HEK293 (cell line): ENCODE results near the gene KCNJ6.

Source experiments
- KLF10 ChIP-seq: fragments of 450-650 bp; IDR thresholded peaks from 2 replicates; pipeline ENCODE4 v1.5.1; 2018; ENCODE audit warnings: missing biosample characterization, mild to moderate bottlenecking, missing genetic modification characterization
- KLF16 ChIP-seq: fragments of 450-650 bp; formaldehyde crosslinking; IDR thresholded peaks from 2 replicates; pipeline ENCODE4 v1.5.1; 2017; ENCODE audit warnings: missing biosample characterization, missing genetic modification characterization
- OSR2 ChIP-seq: fragments of 450-650 bp; formaldehyde crosslinking; IDR thresholded peaks from 2 replicates; pipeline ENCODE4 v1.5.1; 2016; ENCODE audit warnings: missing biosample characterization, missing genetic modification characterization
- REPIN1 ChIP-seq: fragments of 450-650 bp; formaldehyde crosslinking; IDR thresholded peaks from 2 replicates; pipeline ENCODE4 v1.5.1; 2017; ENCODE audit warnings: missing biosample characterization, missing genetic modification characterization, low read depth
- SALL2 ChIP-seq: fragments of 450-650 bp; formaldehyde crosslinking; IDR thresholded peaks from 2 replicates; pipeline ENCODE4 v1.5.0; 2017; ENCODE audit warnings: missing biosample characterization, mild to moderate bottlenecking, missing genetic modification characterization, borderline replicate concordance
- WT1 ChIP-seq: fragments of 450-650 bp; formaldehyde crosslinking; IDR thresholded peaks from 2 replicates; pipeline ENCODE4 v1.5.1; 2016; ENCODE audit warnings: missing biosample characterization, missing genetic modification characterization
- ZBTB20 ChIP-seq: fragments of 450-650 bp; formaldehyde crosslinking; IDR thresholded peaks from 2 replicates; pipeline ENCODE4 v1.5.1; 2016; ENCODE audit warnings: missing biosample characterization, missing genetic modification characterization
- ZBTB8A ChIP-seq: fragments of 450-650 bp; formaldehyde crosslinking; IDR thresholded peaks from 2 replicates; pipeline ENCODE4 v1.5.1; 2016; ENCODE audit warnings: missing biosample characterization, missing genetic modification characterization
- ZFP69B ChIP-seq: fragments of 450-650 bp; formaldehyde crosslinking; IDR thresholded peaks from 2 replicates; pipeline ENCODE4 v1.5.1; 2016; ENCODE audit warnings: missing biosample characterization, missing genetic modification characterization
- ZNF121 ChIP-seq: fragments of 450-650 bp; formaldehyde crosslinking; IDR thresholded peaks from 2 replicates; pipeline ENCODE4 v1.5.1; 2016; ENCODE audit warnings: missing biosample characterization, missing genetic modification characterization
- ZNF140 ChIP-seq: fragments of 450-650 bp; formaldehyde crosslinking; IDR thresholded peaks from 2 replicates; pipeline ENCODE4 v1.5.1; 2016; ENCODE audit warnings: missing biosample characterization, missing genetic modification characterization
- ZNF146 ChIP-seq: fragments of 450-650 bp; formaldehyde crosslinking; IDR thresholded peaks from 2 replicates; pipeline ENCODE4 v1.5.1; 2016; ENCODE audit warnings: missing biosample characterization, missing genetic modification characterization
- ZNF157 ChIP-seq: fragments of 450-650 bp; formaldehyde crosslinking; IDR thresholded peaks from 2 replicates; pipeline ENCODE4 v1.5.1; 2016; ENCODE audit warnings: missing biosample characterization, missing genetic modification characterization
- ZNF221 ChIP-seq: fragments of 450-650 bp; formaldehyde crosslinking; IDR thresholded peaks from 2 replicates; pipeline ENCODE4 v1.5.1; 2017; ENCODE audit warnings: missing biosample characterization, missing genetic modification characterization, borderline replicate concordance
- ZNF280C ChIP-seq: fragments of 450-650 bp; formaldehyde crosslinking; IDR thresholded peaks from 2 replicates; pipeline ENCODE4 v1.5.1; 2016; ENCODE audit warnings: missing biosample characterization, missing genetic modification characterization
- ZNF416 ChIP-seq: fragments of 450-650 bp; formaldehyde crosslinking; IDR thresholded peaks from 2 replicates; pipeline ENCODE4 v1.5.1; 2016; ENCODE audit warnings: missing biosample characterization, missing genetic modification characterization
- ZNF501 ChIP-seq: fragments of 450-650 bp; formaldehyde crosslinking; IDR thresholded peaks from 2 replicates; pipeline ENCODE4 v1.5.1; 2016; ENCODE audit warnings: missing biosample characterization, missing genetic modification characterization
- ZNF518A ChIP-seq: fragments of 450-650 bp; formaldehyde crosslinking; conservative IDR thresholded peaks from 2 replicates; pipeline ENCODE4 v1.5.1; 2016; ENCODE audit warnings: low read depth, missing biosample characterization, missing genetic modification characterization
- ZNF580 ChIP-seq: fragments of 450-650 bp; formaldehyde crosslinking; IDR thresholded peaks from 2 replicates; pipeline ENCODE4 v1.5.1; 2016; ENCODE audit warnings: missing biosample characterization, missing genetic modification characterization
- ZNF585B ChIP-seq: fragments of 450-650 bp; formaldehyde crosslinking; IDR thresholded peaks from 2 replicates; pipeline ENCODE4 v1.5.1; 2016; ENCODE audit warnings: missing biosample characterization, missing genetic modification characterization
- ZNF639 ChIP-seq: fragments of 450-650 bp; formaldehyde crosslinking; IDR thresholded peaks from 2 replicates; pipeline ENCODE4 v1.5.1; 2016; ENCODE audit warnings: missing biosample characterization, missing genetic modification characterization
- ZNF837 ChIP-seq: fragments of 450-650 bp; formaldehyde crosslinking; IDR thresholded peaks from 2 replicates; pipeline ENCODE4 v1.5.1; 2016; ENCODE audit warnings: missing biosample characterization, missing genetic modification characterization
- ZSCAN23 ChIP-seq: fragments of 450-650 bp; formaldehyde crosslinking; IDR thresholded peaks from 2 replicates; pipeline ENCODE4 v1.5.1; 2016; ENCODE audit warnings: missing biosample characterization, missing genetic modification characterization
- TF ChIP-seq, protein P1 (sequence below): fragments of 450-650 bp; formaldehyde crosslinking; IDR thresholded peaks from 2 replicates; pipeline ENCODE4 v1.5.1; 2017; ENCODE audit warnings: missing biosample characterization, missing genetic modification characterization
- TF ChIP-seq, protein P2 (sequence below): fragments of 450-650 bp; formaldehyde crosslinking; IDR thresholded peaks from 2 replicates; pipeline ENCODE4 v1.5.1; 2016; ENCODE audit warnings: missing biosample characterization, missing genetic modification characterization
- TF ChIP-seq, protein P3 (sequence below): fragments of 450-650 bp; formaldehyde crosslinking; IDR thresholded peaks from 2 replicates; pipeline ENCODE4 v1.5.1; 2016; ENCODE audit warnings: missing biosample characterization, missing genetic modification characterization

Gene KCNJ6

DNA sequence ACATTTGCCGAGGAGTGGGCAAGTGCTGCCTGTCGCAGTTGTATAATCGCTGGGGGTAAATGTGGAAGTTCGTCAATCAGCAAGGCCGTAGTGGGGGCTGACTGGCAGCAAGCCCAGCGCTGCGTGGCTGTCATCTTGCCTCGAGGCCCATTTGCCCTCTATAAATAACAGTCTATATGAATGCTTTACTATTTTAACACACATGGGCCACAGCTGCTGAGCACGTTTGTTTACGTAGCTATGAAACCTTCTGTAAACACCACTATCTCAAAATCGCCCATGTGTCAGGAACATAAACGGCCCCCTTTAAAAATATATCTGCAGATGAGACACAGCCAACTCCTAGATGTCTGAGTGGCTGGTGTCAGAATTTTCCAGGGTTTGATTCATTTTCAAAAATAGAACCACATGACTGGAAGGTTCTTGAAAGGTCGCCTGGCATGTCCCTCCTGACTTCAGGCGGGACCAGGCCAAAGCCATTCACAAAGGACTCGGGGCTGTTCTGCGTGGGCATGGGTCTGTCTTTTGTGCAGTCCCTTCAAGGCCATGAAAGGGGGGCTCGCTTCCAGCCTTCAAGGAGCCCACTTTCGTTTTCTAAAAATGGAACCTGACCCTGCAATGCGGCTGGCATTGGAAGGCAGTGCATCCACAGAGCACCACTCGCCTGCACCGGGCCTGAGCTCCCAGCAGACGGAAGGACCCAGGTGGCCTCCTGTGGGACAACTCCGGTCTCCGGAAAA, 205.5 kb downstream of the KCNJ6 start (continued):
- no peak; the same call in 1 of the 2 replicates for TF ChIP-seq ZNF518A (tag by site-specific recombination)
- TF ChIP-seq REPIN1 (tag by site-specific recombination), result no peak
- no peak for TF ChIP-seq ZNF416
- no peak for TF ChIP-seq SALL2 (tag by site-specific recombination)
- TF ChIP-seq ZBTB8A, result peak; percentile 48
- TF ChIP-seq ZNF585B (tag by site-specific recombination), result no peak
- no peak for TF ChIP-seq ZNF140
- peak; percentile 44; the same call in 1 of the 2 replicates for TF ChIP-seq KLF10 (tag by site-specific recombination)
- no peak for TF ChIP-seq ZNF837 (tag by site-specific recombination)
- TF ChIP-seq ZNF221 (tag by site-specific recombination), result no peak
- no peak for TF ChIP-seq ZNF501 (tag by site-specific recombination)
- TF ChIP-seq ZNF121, result no peak
- TF ChIP-seq ZSCAN23, result 0 out of 2 replicates have a peak, but pooled peaks have one; percentile 24
- peak; percentile 77 for TF ChIP-seq KLF16 (tag by site-specific recombination)
- no peak for TF ChIP-seq ZNF146
- no peak for TF ChIP-seq ZNF280C (tag by site-specific recombination)
- TF ChIP-seq ZNF580, result no peak
- TF ChIP-seq ZNF639 (tag by site-specific recombination), result no peak
- TF ChIP-seq ZFP69B (tag by site-specific recombination), result peak; percentile 64
- no peak for TF ChIP-seq ZNF157 (tag by site-specific recombination)
- TF ChIP-seq WT1 (tag by site-specific recombination), result peak; percentile 77
- TF ChIP-seq, protein P1, sequence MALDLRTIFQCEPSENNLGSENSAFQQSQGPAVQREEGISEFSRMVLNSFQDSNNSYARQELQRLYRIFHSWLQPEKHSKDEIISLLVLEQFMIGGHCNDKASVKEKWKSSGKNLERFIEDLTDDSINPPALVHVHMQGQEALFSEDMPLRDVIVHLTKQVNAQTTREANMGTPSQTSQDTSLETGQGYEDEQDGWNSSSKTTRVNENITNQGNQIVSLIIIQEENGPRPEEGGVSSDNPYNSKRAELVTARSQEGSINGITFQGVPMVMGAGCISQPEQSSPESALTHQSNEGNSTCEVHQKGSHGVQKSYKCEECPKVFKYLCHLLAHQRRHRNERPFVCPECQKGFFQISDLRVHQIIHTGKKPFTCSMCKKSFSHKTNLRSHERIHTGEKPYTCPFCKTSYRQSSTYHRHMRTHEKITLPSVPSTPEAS (tag by site-specific recombination), result no peak
- no peak; the same call in 1 of the 2 replicates for TF ChIP-seq ZBTB20 (tag by site-specific recombination)
- TF ChIP-seq, protein P2, sequence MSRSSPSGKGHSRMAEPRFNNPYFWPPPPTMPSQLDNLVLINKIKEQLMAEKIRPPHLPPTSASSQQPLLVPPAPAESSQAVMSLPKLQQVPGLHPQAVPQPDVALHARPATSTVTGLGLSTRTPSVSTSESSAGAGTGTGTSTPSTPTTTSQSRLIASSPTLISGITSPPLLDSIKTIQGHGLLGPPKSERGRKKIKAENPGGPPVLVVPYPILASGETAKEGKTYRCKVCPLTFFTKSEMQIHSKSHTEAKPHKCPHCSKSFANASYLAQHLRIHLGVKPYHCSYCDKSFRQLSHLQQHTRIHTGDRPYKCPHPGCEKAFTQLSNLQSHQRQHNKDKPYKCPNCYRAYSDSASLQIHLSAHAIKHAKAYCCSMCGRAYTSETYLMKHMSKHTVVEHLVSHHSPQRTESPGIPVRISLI (tag by site-specific recombination), result no peak
- TF ChIP-seq, protein P3, sequence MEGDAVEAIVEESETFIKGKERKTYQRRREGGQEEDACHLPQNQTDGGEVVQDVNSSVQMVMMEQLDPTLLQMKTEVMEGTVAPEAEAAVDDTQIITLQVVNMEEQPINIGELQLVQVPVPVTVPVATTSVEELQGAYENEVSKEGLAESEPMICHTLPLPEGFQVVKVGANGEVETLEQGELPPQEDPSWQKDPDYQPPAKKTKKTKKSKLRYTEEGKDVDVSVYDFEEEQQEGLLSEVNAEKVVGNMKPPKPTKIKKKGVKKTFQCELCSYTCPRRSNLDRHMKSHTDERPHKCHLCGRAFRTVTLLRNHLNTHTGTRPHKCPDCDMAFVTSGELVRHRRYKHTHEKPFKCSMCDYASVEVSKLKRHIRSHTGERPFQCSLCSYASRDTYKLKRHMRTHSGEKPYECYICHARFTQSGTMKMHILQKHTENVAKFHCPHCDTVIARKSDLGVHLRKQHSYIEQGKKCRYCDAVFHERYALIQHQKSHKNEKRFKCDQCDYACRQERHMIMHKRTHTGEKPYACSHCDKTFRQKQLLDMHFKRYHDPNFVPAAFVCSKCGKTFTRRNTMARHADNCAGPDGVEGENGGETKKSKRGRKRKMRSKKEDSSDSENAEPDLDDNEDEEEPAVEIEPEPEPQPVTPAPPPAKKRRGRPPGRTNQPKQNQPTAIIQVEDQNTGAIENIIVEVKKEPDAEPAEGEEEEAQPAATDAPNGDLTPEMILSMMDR (tag by site-specific recombination), result no peak
- peak; percentile 88; the same call in 1 of the 2 replicates for TF ChIP-seq OSR2 (tag by site-specific recombination)
- TF ChIP-seq, all 188 proteins: peak for 20
